ENCODE measurements around the gene FADS3. TPM values are rescaled to one million over a fixed set of nuclear protein-coding genes. Genes with fewer than 3 reads are reported as not detected.

Gene FADS3
- total and polyA plus RNA-seq, 2 of the 4 experiments (the other 2 are of a cell fraction): 54.5 to 110 TPM

- in situ Hi-C loops (cut with MboI; ENCODE audit: low sequenced_read_pairs) (no loop called here), intact Hi-C loops (cut with micrococcal nuclease) (no loop called here), dilution Hi-C loops (cut with HindIII; ENCODE audit: low sequenced_read_pairs, unreplicated experiment) (no loop called here)
- Histone ChIP-seq H3K9ac (ENCODE audit: low read depth, low read length) (no peak overlapping the region), H3K36me3 (ENCODE audit: control insufficient read depth, insufficient read depth, low read length) (peaks cover 25% of the 10 kb centered on the region), H3K4me1 (ENCODE audit: control insufficient read depth, insufficient read depth, low read length) (peaks cover 1% of the 10 kb centered on the region), H3K9me3 (ENCODE audit: control insufficient read depth, insufficient read depth, low read length) (no peaks in the 10 kb centered on the region), H2AK9ac (replicated peaks; ENCODE audit: low read depth, low read length, poor library complexity) (no peak overlapping the region), H3K27ac (ENCODE audit: insufficient read depth, low read length) (no peak overlapping the region), H3K27me3 (ENCODE audit: control insufficient read depth, insufficient read depth, low read length) (no peaks in the 10 kb centered on the region), H2BK120ac (ENCODE audit: low read depth, low read length) (no peak overlapping the region), H4K8ac (ENCODE audit: low read depth in 2 of 2, low read length in 2 of 2) (no peak overlapping the region), H2AFZ (replicated peaks; ENCODE audit: low read length, poor library complexity) (no peak overlapping the region), H3K4ac (ENCODE audit: low read depth, low read length) (no peak overlapping the region), H3K79me1 (ENCODE audit: low read depth in 1 of 2, low read length in 2 of 2) (peaks cover 10 to 42% of the 10 kb centered on the region in 2 experiments), H3K56ac (ENCODE audit: extremely low read depth, insufficient read depth, low read length) (no peak overlapping the region), H4K20me1 (ENCODE audit: insufficient read depth, low read length) (peaks cover 11% of the 10 kb centered on the region; the same call in 1 of the 2 replicates), H2AK5ac (ENCODE audit: low read depth, low read length) (no peak overlapping the region), H3K9me1 (ENCODE audit: insufficient read depth, low read length) (peaks cover 18% of the 10 kb centered on the region), H3K14ac (replicated peaks; ENCODE audit: low read depth, low read length) (no peak overlapping the region), H2BK5ac (ENCODE audit: low read depth, low read length, poor library complexity, severe bottlenecking) (no peak overlapping the region), H3K4me3 (ENCODE audit: insufficient read depth, low read depth, low read length) (no peak overlapping the region), H3K4me2 (ENCODE audit: low read depth, low read length) (no peak overlapping the region), H3K23ac (ENCODE audit: low read depth, low read length) (no peak overlapping the region), H4K5ac (ENCODE audit: low read depth, low read length) (no peak overlapping the region), H4K91ac (ENCODE audit: insufficient read depth, low read depth, low read length) (no peak overlapping the region), H2BK15ac (ENCODE audit: low read depth, low read length) (no peak overlapping the region), H2BK20ac (ENCODE audit: low read depth, low read length) (no peak overlapping the region), H3K18ac (ENCODE audit: low read depth, low read length) (no peak overlapping the region)
- no peak for TF ChIP-seq MAZ (IDR thresholded peaks at IDR 0.05; ENCODE audit: borderline replicate concordance, low read depth, low read length)
- no peak for TF ChIP-seq RFX5 (IDR thresholded peaks at IDR 0.05; ENCODE audit: low read depth, low read length)
- no peak for TF ChIP-seq MXI1 (IDR thresholded peaks at IDR 0.05; ENCODE audit: borderline replicate concordance, low read depth, low read length)
- TF ChIP-seq, protein P1, sequence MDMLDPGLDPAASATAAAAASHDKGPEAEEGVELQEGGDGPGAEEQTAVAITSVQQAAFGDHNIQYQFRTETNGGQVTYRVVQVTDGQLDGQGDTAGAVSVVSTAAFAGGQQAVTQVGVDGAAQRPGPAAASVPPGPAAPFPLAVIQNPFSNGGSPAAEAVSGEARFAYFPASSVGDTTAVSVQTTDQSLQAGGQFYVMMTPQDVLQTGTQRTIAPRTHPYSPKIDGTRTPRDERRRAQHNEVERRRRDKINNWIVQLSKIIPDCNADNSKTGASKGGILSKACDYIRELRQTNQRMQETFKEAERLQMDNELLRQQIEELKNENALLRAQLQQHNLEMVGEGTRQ (IDR thresholded peaks at IDR 0.05; ENCODE audit: low read depth, low read length): no peak
- no peak for TF ChIP-seq POLR2A (IDR thresholded peaks at IDR 0.05; ENCODE audit: low read depth, low read length)
- no peak for TF ChIP-seq RAD21 (IDR thresholded peaks at IDR 0.05; ENCODE audit: low read length)
- no peak for DNase-seq
- WGBS, 2 experiments (ENCODE audit: extremely low coverage in 2 of 2, insufficient read length in 1 of 2): 82% methylated on average over 7 of the region's 11 CpGs; no CpG with 5 or more reads in 1 of the 2 experiments
- no peak for ATAC-seq (ENCODE audit: low read depth)
- ChIA-PET CTCF (no interaction called here), POLR2A (ENCODE audit: unreplicated experiment) (no interaction called here)
- BruUV-seq (replicated peaks): no TSS peak
These were observed 11.3 kb downstream of the FADS3 start for GRCh38 chr11:61880031-61880430.
